Activated CD4-positive, CD25-positive, alpha-beta regulatory T cell treated with anti-CD3 and anti-CD28 coated beads, Interleukin-2, amount 50 U/mL, for 16 hours (primary cell): Measurements from ENCODE around the gene C2CD4A.

ENCODE experiments used
- DNase-seq: peaks from one replicate; pipeline ENCODE4 v3.0.0-alpha.2; 2020; ENCODE audit warnings: low read depth, low spot score

C2CD4A gene

DNA sequence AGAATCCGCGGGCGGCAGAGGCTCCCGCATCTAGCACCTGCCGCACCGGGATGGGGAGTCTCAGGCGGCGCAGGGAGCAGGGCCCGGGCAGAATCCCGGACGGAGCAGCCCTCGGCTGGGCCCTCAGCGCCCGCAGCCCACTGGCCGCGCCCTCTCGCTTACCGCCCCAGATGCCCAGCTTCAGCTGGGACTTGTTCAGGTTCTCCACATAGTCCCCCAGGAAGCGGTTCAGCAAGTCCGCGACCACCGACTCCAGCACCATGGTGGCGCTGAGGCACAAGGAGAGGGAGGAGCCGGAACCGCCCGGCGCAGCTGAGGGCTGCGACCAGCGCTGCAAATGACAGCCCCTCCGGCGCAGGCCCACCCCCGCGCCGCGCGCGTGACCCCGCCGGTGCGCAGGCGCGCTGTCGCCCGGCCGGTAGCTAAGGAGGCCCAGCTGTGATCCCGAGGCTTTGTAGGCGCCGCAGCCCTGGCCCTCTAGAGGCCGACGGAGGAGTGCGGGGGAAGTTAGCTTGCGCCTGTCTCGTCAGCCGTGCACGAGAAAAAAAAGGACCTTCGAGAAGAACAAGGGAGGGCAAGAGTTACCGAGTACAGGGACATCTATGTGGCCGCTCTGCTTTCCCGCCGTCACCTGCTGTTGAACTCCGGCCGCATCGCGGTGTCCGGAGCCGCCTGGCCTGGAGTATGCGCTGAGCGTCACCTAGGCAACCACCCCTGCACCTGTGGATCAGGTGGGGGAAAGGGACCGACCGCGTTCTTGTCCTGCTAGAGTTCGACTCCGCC, 6.5 kb upstream of the C2CD4A start, which contains the start of gene VPS13C:
TSS of gene VPS13C (minus strand) at position 335 of the 783 bp plus-strand sequence. CDS start at position 262, 73 bp downstream.
- DNase-seq, result peak; percentile 81

DNA sequence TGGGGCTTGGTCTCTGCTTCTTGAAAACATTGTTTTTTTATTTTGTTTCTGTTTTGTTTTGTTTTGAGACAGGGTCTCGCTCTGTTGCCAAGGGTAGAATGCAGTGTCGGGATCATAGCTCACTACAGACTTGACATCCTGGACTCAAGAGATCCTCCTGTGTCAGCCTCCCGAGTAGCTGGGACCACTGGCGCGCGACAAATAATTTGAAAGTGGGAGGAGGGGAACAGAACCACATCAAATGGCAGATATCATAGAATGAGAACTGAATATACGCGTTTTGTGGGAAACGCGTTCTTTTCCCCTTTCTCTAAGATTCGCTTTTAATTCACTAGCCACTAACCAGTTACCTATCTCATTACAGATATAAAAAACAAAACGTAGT, 5.9 kb upstream of the C2CD4A start:
- DNase-seq, result no peak

DNA sequence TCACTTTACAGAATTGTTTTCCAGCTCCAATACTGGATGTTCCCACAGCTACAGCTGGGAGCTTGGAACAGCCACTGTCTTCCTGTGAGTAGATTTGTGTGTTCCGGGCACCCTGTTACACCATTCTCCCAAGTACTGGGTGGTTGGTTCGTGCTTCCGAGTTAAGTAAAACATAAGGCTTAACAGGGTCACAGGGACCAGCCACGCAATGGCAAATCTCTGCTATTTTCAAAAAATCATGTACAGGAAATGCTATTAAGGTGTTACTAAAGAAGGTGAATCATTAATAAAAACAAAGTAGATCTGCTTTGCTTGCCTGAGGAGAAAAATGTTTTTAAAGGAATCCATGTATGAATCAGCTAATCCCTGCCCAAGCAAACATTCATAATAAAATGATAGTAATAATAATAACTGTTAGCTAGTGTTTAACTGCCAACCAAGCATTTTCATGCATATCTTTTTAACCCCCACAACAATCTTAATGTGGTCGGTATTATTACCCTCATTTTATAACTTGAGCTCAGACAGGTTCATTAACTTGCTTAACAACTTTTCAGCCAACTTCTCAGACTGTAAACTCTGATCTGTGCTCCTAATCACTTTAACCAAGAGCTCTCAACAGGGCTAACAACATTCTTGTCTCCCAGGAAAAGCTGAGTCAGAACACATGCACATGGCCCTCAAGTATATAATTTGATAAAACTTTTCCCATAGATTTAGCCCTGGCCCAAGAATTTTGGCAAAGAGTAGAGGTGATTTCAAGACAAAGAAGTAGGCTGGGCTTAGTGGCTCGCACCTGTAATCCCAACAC, 2.7 kb upstream of the C2CD4A start:
- DNase-seq, result no peak

GRCh38 chr15:62067448-62068044, 769 bp downstream of the C2CD4A start:
- DNase-seq, result no peak

DNA sequence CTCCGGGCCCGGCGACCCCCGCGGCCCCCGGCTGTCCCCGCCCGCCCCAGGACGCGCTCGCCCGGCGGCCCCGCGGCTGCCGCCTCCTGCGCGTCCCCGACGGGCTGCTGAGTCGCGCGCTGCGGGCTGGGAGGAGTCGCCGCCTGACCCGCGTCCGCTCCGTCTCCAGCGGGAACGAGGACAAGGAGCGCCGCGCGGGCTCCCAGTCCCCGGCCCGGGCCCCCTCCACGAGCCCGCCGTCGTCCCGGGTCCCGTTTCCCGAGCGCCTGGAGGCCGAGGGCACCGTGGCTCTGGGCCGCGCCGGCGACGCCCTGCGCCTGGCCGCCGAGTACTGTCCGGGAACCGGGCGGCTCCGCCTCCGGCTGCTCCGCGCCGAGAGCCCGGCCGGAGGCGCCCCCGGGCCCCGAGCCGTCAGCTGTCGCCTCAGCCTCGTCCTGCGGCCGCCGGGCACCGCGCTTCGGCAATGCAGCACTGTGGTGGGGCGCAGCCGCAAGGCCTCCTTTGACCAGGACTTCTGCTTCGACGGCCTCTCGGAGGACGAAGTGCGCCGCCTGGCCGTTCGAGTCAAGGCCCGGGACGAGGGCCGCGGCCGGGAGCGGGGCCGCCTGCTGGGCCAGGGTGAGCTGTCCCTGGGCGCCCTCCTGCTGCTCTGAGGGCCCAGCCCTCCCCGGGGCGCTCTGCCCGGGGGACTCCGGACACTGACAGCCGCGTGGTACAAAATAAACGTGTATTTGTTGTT, 1.5 kb downstream of the C2CD4A start:
- DNase-seq, result no peak

DNA sequence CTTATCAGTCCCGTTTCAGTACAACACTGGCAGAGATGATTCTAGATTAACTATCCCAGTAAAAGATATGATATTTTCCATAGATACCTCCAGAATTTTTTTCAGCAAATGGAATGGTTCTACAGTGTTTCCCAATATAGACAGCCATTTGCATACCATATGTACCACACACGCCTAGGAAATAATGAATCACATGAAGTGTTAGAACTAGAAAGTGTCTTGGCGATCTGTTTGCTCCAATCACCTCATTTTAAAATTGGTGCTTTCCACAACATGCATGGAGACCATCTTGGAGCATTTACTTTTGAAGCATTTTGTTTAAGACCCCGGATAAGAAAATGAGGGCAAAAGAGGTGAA, 2.0 kb downstream of the C2CD4A start:
- DNase-seq, result no peak

DNA sequence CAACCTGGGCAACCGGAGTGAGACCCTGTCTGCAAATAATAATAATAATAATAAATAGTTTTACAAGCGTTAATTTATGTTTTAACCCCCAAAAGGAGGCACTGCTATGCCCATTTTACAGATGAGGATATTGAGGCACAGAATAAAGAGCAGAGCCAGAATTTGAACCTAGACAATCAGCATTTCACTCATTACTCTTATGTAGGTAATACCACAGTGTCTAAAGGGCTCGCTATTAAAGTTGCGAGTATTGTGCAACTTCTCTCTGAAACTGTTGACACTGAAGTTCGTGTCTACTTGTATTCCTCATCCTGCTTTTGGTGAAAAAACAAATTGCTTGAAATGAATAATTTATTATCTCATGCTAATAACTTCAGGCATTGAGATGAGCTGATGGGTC, 2.8 kb downstream of the C2CD4A start:
- no peak for DNase-seq

DNA sequence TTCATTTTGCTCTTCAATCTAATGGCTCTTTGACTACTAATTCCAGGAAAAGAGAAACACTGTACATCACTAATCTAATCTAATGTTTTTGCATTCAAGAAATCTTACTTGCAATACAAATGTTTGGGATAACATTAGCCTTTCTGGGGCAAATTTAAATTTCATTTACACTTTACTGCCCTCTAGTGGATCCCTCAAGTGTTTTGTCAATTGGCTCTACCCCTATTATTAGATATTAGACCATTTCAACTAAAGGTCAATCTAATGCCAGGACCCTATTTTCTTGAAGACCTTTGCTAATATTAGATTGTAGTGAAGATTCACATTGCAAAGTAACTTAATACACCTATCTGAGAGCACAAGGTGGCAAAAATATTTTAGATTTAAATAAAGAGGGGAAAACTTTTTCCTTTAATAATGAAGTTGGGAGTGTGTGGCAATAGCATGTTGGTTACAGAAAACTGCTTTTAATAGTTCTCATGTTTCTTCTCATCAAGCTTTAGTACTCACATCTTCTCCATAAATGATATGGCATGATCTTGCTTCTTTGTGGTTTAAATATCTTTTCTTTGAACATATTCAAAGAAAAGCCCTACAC, 5.0 kb downstream of the C2CD4A start:
- DNase-seq, result no peak

GRCh38 chr15:62075595-62076277, 9.0 kb downstream of the C2CD4A start:
- no peak for DNase-seq

- DNase-seq, result no peak
These were observed 12.8 kb downstream of the C2CD4A start for GRCh38 chr15:62079594-62079993.

GRCh38 chr15:62083194-62084154, 16.7 kb downstream of the C2CD4A start:
- DNase-seq, result no peak

GRCh38 chr15:62085740-62086139, 19.0 kb downstream of the C2CD4A start:
- no peak for DNase-seq

GRCh38 chr15:62087671-62088352, 21.0 kb downstream of the C2CD4A start:
- no peak for DNase-seq

GRCh38 chr15:62088353-62088693, 21.5 kb downstream of the C2CD4A start:
- DNase-seq, result no peak

DNA sequence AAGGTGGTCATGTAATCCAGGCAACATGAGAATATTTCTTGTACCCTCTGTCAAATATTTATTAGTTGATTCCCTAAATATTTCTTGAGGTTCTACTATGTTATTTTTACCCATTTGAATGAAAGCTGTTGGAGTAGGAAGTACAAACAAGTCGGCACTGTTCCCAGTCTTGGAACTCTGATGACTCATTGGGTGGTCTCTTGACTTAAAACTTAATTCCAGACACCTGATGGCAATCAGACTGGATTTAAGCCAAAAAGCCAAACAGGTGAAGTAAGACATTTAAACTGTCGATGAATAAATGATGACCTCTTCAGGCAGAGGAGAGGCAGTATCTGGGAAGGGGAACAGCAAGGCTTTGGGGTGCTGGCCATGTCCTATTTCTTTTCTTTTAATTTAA, 22.8 kb downstream of the C2CD4A start:
- no peak for DNase-seq

GRCh38 chr15:62090988-62091387, 24.2 kb downstream of the C2CD4A start:
- no peak for DNase-seq

DNA sequence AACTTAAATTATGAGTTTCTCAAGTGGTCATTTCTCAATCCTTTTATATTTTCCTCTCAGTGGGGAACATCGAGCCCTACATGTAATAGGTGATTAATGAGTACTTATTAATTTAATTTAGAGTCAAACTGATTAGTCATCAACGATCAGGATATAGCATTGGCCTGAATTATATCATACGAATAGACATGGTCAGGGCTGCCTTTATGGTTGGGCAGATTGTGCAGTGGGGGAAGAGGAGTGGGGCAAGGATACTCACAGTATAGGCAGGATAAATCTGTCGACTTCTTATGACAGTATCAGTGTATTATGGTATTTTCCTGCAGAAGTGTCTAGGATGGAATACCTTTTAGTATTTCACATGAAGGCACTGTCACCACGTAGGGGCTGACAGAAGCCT, 27.0 kb downstream of the C2CD4A start:
- DNase-seq, result no peak

- no peak for DNase-seq
These were observed 27.6 kb downstream of the C2CD4A start for GRCh38 chr15:62094388-62094787.

DNA sequence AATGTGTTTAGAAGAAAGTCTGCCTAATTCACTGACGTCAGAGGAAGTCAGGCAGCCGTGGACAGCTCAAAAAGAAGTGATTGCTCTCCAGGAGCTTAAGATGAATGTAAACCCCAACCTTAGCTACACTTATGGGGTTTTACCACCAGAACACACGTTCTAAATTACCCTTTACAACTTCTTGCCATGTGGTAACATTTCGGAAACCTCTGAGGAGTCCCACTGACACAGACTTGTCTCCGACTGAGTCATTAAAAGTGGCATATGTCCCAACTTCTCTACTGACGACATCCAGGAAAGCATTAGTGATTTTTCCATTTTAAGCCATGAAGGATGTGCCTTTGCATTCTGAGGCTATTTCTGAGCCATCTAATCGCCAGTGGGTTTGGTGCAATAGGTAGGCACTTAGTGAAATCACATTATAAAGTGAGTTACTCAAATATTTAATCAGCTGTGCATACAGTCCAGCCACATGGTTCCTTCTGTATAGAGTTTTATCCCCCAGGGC, 32.4 kb downstream of the C2CD4A start:
- no peak for DNase-seq
